H1 (cell line): ENCODE data around the gene TSPAN15. TPM values are rescaled to one million over a fixed set of nuclear protein-coding genes. Genes with fewer than 3 reads are reported as not detected.

ENCODE experiments used
- CTCF ChIA-PET: fragments of 300-600 bp; sonication (Branson Sonifier 250); formaldehyde crosslinking; loops from one replicate; lab custom pipeline; 2021; ENCODE audit not compliant: partially characterized antibody; lab: Charles Lee
- POLR2A ChIA-PET: fragments of 300-600 bp; sonication (Branson Sonifier 250); formaldehyde crosslinking; loops from one replicate; lab custom pipeline; 2021; ENCODE audit warnings: inconsistent platforms; ENCODE audit not compliant: partially characterized antibody; lab: Charles Lee
- DNase-seq, 2 experiments: peaks; one replicate each; pipeline versions ENCODE4 v3.0.0 to v3.0.0-alpha.2; 2010 to 2022; ENCODE audit warnings: low spot score in 2 of 2, low read depth in 1 of 2, mixed read lengths in 1 of 2
- FAIRE-seq: peaks from 2 replicates; lab custom pipeline; 2011; peaks lifted over from hg19 to GRCh38; lab: Jason Lieb, UNC
- H2AFZ ChIP-seq: 2 replicates; pipeline ENCODE4 v1.8.1; 2012; ENCODE audit warnings: low read length, inconsistent platforms
- H2AK5ac ChIP-seq: 2 replicates; pipeline ENCODE4 v1.6.1; 2013; ENCODE audit warnings: low read depth, low read length
- H2BK120ac ChIP-seq: replicated peaks from 2 replicates; pipeline ENCODE3; 2013; ENCODE audit warnings: low read depth, low read length, inconsistent platforms
- H2BK12ac ChIP-seq: 2 replicates; pipeline ENCODE4 v1.6.1; 2013; ENCODE audit warnings: low read depth, low read length
- H2BK15ac ChIP-seq: 2 replicates; pipeline ENCODE4 v1.6.1; 2013; ENCODE audit warnings: low read length
- H2BK20ac ChIP-seq: 2 replicates; pipeline ENCODE4 v1.6.1; 2013; ENCODE audit warnings: low read length
- H2BK5ac ChIP-seq: 2 replicates; pipeline ENCODE4 v1.6.1; 2013; ENCODE audit warnings: low read depth, low read length
- H3K14ac ChIP-seq: 2 replicates; pipeline ENCODE4 v1.6.1; 2013; ENCODE audit warnings: inconsistent platforms; ENCODE audit not compliant: insufficient read length
- H3K18ac ChIP-seq: 2 replicates; pipeline ENCODE4 v1.6.1; 2013; ENCODE audit warnings: low read length; ENCODE audit errors: extremely low read depth
- H3K23ac ChIP-seq: 2 replicates; pipeline ENCODE4 v1.6.1; 2013; ENCODE audit warnings: inconsistent platforms; ENCODE audit not compliant: insufficient read length
- H3K23me2 ChIP-seq: 2 replicates; pipeline ENCODE4 v1.6.1; 2013; ENCODE audit warnings: low read depth, low read length
- H3K27ac ChIP-seq: 2 replicates; pipeline ENCODE4 v1.6.1; 2011; ENCODE audit warnings: low read depth, low read length, inconsistent platforms
- H3K27me3 ChIP-seq, 4 experiments: replicated peaks in 1 of 4; 1 replicate in 1 of 4; 2 replicates in 3 of 4; pipeline versions ENCODE4 v1.6.1 to v1.8.1; 2011 to 2013; ENCODE audit warnings: low read length in 3 of 4, mild to moderate bottlenecking in 3 of 4, inconsistent platforms in 2 of 4, mixed read lengths in 2 of 4, moderate library complexity in 1 of 4; ENCODE audit not compliant: control insufficient read depth in 3 of 4, insufficient read depth in 3 of 4; ENCODE audit errors: extremely low read depth in 1 of 4
- H3K36me3 ChIP-seq, 4 experiments: 2 replicates each; pipeline versions ENCODE4 v1.6.1 to v1.8.1; 2011 to 2013; ENCODE audit warnings: mild to moderate bottlenecking in 4 of 4, low read length in 3 of 4, moderate library complexity in 2 of 4, control low read depth in 1 of 4, inconsistent platforms in 1 of 4; ENCODE audit not compliant: insufficient read depth in 4 of 4, control insufficient read depth in 2 of 4
- H3K4ac ChIP-seq: replicated peaks from 2 replicates; pipeline ENCODE3; 2013; ENCODE audit warnings: low read length, low read depth, mixed read lengths, inconsistent platforms; ENCODE audit not compliant: insufficient read length
- H3K4me1 ChIP-seq, 4 experiments: replicated peaks in 1 of 4; 1 replicate in 1 of 4; 2 replicates in 3 of 4; pipeline versions ENCODE4 v1.6.1 to v1.8.1; 2011 to 2013; ENCODE audit warnings: low read length in 3 of 4, inconsistent platforms in 2 of 4, mixed read lengths in 1 of 4; ENCODE audit not compliant: insufficient read depth in 4 of 4, control insufficient read depth in 3 of 4
- H3K4me2 ChIP-seq, 2 experiments: 2 replicates each; pipeline versions ENCODE4 v1.6.1 to v1.8.1; 2011 to 2013; ENCODE audit warnings: low read depth in 2 of 2, low read length in 2 of 2, control low read depth in 1 of 2, inconsistent platforms in 1 of 2, mild to moderate bottlenecking in 1 of 2; ENCODE audit not compliant: insufficient read depth in 1 of 2
- H3K4me3 ChIP-seq, 4 experiments: fragments of 200-600, 300-600 bp in 1 of 4; sonication (generic), shearing (Covaris generic), sonication (Bioruptor Twin) in 1 of 4; 2 replicates each; pipeline versions ENCODE4 v1.5.1 to v1.8.1; 2011 to 2016; ENCODE audit warnings: low read length in 4 of 4, low read depth in 3 of 4, control low read depth in 2 of 4, inconsistent platforms in 2 of 4, mild to moderate bottlenecking in 2 of 4, mixed read lengths in 1 of 4, moderate library complexity in 1 of 4; ENCODE audit not compliant: insufficient read depth in 2 of 4; ENCODE audit errors: extremely low read depth in 1 of 4
- H3K56ac ChIP-seq: replicated peaks from 2 replicates; pipeline ENCODE3; 2013; ENCODE audit warnings: low read depth, mild to moderate bottlenecking, mixed read lengths, low read length, inconsistent platforms; ENCODE audit not compliant: insufficient read length
- H3K79me1 ChIP-seq: 2 replicates; pipeline ENCODE4 v1.6.1; 2013; ENCODE audit warnings: low read depth, low read length, control low read depth
- H3K79me2 ChIP-seq, 2 experiments: 2 replicates each; pipeline versions ENCODE4 v1.6.1 to v1.8.1; 2012 to 2013; ENCODE audit warnings: low read length in 2 of 2, mild to moderate bottlenecking in 2 of 2, inconsistent platforms in 1 of 2; ENCODE audit not compliant: insufficient read depth in 2 of 2, control insufficient read depth in 1 of 2
- H3K9ac ChIP-seq, 4 experiments: replicated peaks in 1 of 4; 1 replicate in 1 of 4; 2 replicates in 3 of 4; pipeline versions ENCODE4 v1.6.1 to v1.8.1; 2011 to 2013; ENCODE audit warnings: low read depth in 3 of 4, low read length in 3 of 4, control low read depth in 2 of 4, mild to moderate bottlenecking in 2 of 4, moderate library complexity in 2 of 4, inconsistent platforms in 1 of 4; ENCODE audit errors: extremely low read depth in 1 of 4
- H3K9me3 ChIP-seq, 2 experiments: 2 replicates each; pipeline versions ENCODE4 v1.6.1 to v1.8.1; 2012 to 2013; ENCODE audit warnings: mild to moderate bottlenecking in 2 of 2, moderate library complexity in 2 of 2, control low read depth in 1 of 2, inconsistent platforms in 1 of 2, low read depth in 1 of 2, low read length in 1 of 2, mixed read lengths in 1 of 2; ENCODE audit not compliant: insufficient read depth in 2 of 2
- H4K20me1 ChIP-seq, 2 experiments: replicated peaks in 1 of 2; 2 replicates each; pipeline versions ENCODE3 to v1.8.1; 2011 to 2013; ENCODE audit warnings: inconsistent platforms in 2 of 2, low read length in 2 of 2, mild to moderate bottlenecking in 1 of 2; ENCODE audit not compliant: insufficient read depth in 2 of 2, control insufficient read depth in 1 of 2
- H4K5ac ChIP-seq: 2 replicates; pipeline ENCODE4 v1.6.1; 2013; ENCODE audit warnings: low read length, low read depth, mixed read lengths, inconsistent platforms; ENCODE audit not compliant: insufficient read length
- H4K8ac ChIP-seq: 2 replicates; pipeline ENCODE4 v1.8.0; 2013; ENCODE audit warnings: mild to moderate bottlenecking, moderate library complexity, low read length, inconsistent platforms; ENCODE audit not compliant: insufficient read depth; ENCODE audit errors: extremely low read depth
- H4K91ac ChIP-seq: replicated peaks from 2 replicates; pipeline ENCODE3; 2013; ENCODE audit warnings: low read length, mixed read lengths, inconsistent platforms; ENCODE audit not compliant: insufficient read length
- BACH1 ChIP-seq: IDR thresholded peaks from 2 replicates; pipeline ENCODE4 v1.6.1; 2012; ENCODE audit warnings: low read length, improper control_type of control experiment
- BCL11A ChIP-seq, 2 experiments: IDR thresholded peaks; one replicate each; pipeline ENCODE4 v1.6.1; 2011; ENCODE audit warnings: low read depth in 2 of 2, low read length in 2 of 2, mild to moderate bottlenecking in 2 of 2
- BRCA1 ChIP-seq: IDR thresholded peaks from 2 replicates; pipeline ENCODE4 v1.6.1; 2012; ENCODE audit warnings: low read depth, low read length, improper control_type of control experiment
- CBX8 ChIP-seq: fragments of 300-800, 300-1000 bp; sonication (generic); IDR thresholded peaks from 2 replicates; pipeline ENCODE4 v1.7.1; 2016; ENCODE audit warnings: low read depth, low read length, borderline replicate concordance
- CEBPB ChIP-seq: IDR thresholded peaks from 2 replicates; pipeline ENCODE4 v1.6.1; 2012; ENCODE audit warnings: low read depth, low read length
- FOSL1 ChIP-seq: IDR thresholded peaks from 2 replicates; pipeline ENCODE4 v1.6.1; 2011; ENCODE audit warnings: mild to moderate bottlenecking, low read depth, low read length, moderate library complexity; ENCODE audit not compliant: insufficient read depth
- KDM1A ChIP-seq: fragments of 200-600, 300-600 bp; sonication (generic); IDR thresholded peaks from 2 replicates; pipeline ENCODE4 v1.7.1; 2016; ENCODE audit warnings: mild to moderate bottlenecking, low read length, borderline replicate concordance
- MAFK ChIP-seq: IDR thresholded peaks from 2 replicates; pipeline ENCODE4 v1.6.1; 2012; ENCODE audit warnings: low read depth, mild to moderate bottlenecking, improper control_type of control experiment, low read length
- RXRA ChIP-seq: IDR thresholded peaks from 2 replicates; pipeline ENCODE4 v1.6.1; 2011; ENCODE audit warnings: low read depth, mild to moderate bottlenecking, low read length, moderate library complexity; ENCODE audit not compliant: insufficient read depth
- SAP30 ChIP-seq: fragments of 300-600 bp; sonication (generic); IDR thresholded peaks from 2 replicates; pipeline ENCODE4 v1.7.1; 2012; ENCODE audit warnings: low read length, moderate library complexity, mild to moderate bottlenecking, inconsistent platforms; ENCODE audit not compliant: insufficient read depth, insufficient replicate concordance
- SIX5 ChIP-seq: IDR thresholded peaks from 2 replicates; pipeline ENCODE4 v1.6.1; 2011; ENCODE audit warnings: mild to moderate bottlenecking, low read depth, low read length
- WGBS, 2 experiments: shearing (Covaris generic) in 1 of 2; methylation state at CpG; one replicate each; pipeline versions ENCODE4 v1.1.6 to v1.1.7; 2013 to 2015; ENCODE audit warnings: low lambda C conversion rate in 2 of 2, mixed read lengths in 2 of 2, inconsistent platforms in 1 of 2, low coverage in 1 of 2, missing lambda C conversion rate in 1 of 2; ENCODE audit not compliant: insufficient replicate concordance in 2 of 2, insufficient coverage in 1 of 2, insufficient read length in 1 of 2; ENCODE audit errors: extremely low coverage in 1 of 2, missing lambda C conversion rate in 1 of 2; 5-methylcytosine and 5-hydroxymethylcytosine counted together
- polyA plus RNA-seq, 7 experiments: library from polyadenylated mRNA; depleted of rRNA in 3 of 7; stranded (reverse) in 5 of 7; unstranded in 2 of 7; fragments of >200 nt in 5 of 7; fragments of 200-250 nt in 2 of 7; gene quantifications; 1 replicate in 5 of 7; 2 replicates in 1 of 7; 4 replicates in 1 of 7; pipeline versions ENCODE4 v1.2.1 to v1.2.3, GENCODE V29; 2011 to 2013; ENCODE audit warnings: missing spikeins in 2 of 7, mixed read lengths in 2 of 7
- total RNA-seq: library from RNA; stranded (reverse); fragmentation: NEBNext Ultra II Directional; extraction: Animal tissue kit (Norgen Biotek cat#: 25700); gene quantifications from 2 replicates; pipeline ENCODE4 v1.2.1, GENCODE V29; 2021
- TF ChIP-seq, protein P1 (sequence below): IDR thresholded peaks from 2 replicates; pipeline ENCODE4 v1.6.1; 2012; ENCODE audit warnings: inconsistent platforms

Gene TSPAN15
- total and polyA plus RNA-seq, 2 of the 8 experiments (the other 6 are each of a cell fraction or from before 2014, with no cell fraction given): 9.7 to 20.0 TPM

DNA sequence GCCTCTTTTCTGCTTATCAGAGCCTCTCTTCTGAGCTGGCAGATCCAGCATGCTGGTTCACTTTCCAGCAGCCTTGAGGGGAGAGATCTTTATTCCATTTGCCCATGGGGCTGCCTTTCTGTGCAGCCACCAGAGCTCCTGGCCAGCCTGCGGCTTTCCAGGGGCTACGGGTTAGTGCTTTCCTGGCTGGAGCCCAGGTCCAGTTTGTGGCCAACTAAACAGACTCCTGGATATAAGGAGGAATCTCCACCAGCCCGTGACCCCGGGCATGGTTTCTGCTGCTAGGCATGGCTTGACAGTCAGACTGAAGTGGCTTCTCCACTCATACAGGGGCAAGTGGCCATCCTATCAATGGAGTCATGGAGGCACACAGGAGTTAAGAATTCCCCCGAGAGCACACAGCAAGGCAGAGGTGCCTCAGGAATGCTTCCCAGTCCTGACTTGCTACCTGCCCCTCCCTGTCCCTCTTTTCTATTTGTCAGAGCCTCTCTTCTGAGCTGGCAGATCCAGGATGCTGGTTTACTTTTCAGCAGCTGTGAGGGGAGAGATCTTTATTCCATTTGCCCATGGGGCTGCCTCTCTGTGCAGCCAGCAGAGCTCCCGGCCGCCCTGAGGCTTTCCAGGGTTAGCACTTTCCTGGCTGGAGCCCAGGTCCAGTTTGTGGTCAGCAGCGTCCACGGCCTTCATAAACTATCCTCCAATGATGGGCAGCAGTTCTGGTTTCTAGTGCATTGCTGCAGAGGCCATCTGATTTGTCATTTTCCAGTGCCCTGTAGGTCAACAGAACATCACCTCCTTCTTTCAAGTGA is 35.9 kb downstream of the TSPAN15 start:
- CTCF ChIA-PET: interaction anchor here (1.4 to 5.2 kb wide), 5 partner anchors 19 to 158 kb away, joined by 3 to 36 read pairs (median 7); partner anchors contain the start of gene TSPAN15
- no peaks in the 10 kb centered on the region for H3K27me3 ChIP-seq

More for the DNA sequence above, 35.9 kb downstream of the TSPAN15 start:
- no peaks in the 10 kb centered on the region for H3K23me2 ChIP-seq
- no peak overlapping the region for H2AK5ac ChIP-seq
- no peak overlapping the region for H3K14ac ChIP-seq
- no peaks in the 10 kb centered on the region for H3K79me1 ChIP-seq
- no peak overlapping the region for H4K5ac ChIP-seq
- no peak overlapping the region for H3K4ac ChIP-seq
- no peak overlapping the region for H4K91ac ChIP-seq
- H3K36me3 ChIP-seq: no peaks in the 10 kb centered on the region
- no peaks in the 10 kb centered on the region for H4K20me1 ChIP-seq
- H3K23ac ChIP-seq: no peak overlapping the region
- H3K4me1 ChIP-seq: 0 out of 7 replicates have a peak, but pooled peaks cover 0 to under 1% (median 0%) of the 10 kb centered on the region in 4 experiments
- H3K79me2 ChIP-seq: no peaks in the 10 kb centered on the region
- no peak overlapping the region for H3K4me3 ChIP-seq
- H3K18ac ChIP-seq: no peak overlapping the region
- no peak overlapping the region for H3K56ac ChIP-seq
- no peak overlapping the region for H2BK20ac ChIP-seq
- H3K9me3 ChIP-seq: peaks cover 16 to 17% of the 10 kb centered on the region in 2 experiments
- peak overlapping the region; percentile 40; the same call in 1 of the 2 replicates for H4K8ac ChIP-seq
- DNase-seq: no peak
- 85% methylated on average over 9 of the region's 9 CpGs; no CpG with 5 or more reads in 1 of the 2 experiments for WGBS, 2 experiments
- H2BK15ac ChIP-seq: no peak overlapping the region
- H3K9ac ChIP-seq: no peak overlapping the region
- no peak overlapping the region for H2BK5ac ChIP-seq
- H2AFZ ChIP-seq: no peak overlapping the region
- FAIRE-seq: no peak
- H2BK120ac ChIP-seq: no peak overlapping the region
- no peak overlapping the region for H3K4me2 ChIP-seq
- no peak overlapping the region for H3K27ac ChIP-seq
- H2BK12ac ChIP-seq: no peak overlapping the region
- POLR2A ChIA-PET: no interaction called here
- TF ChIP-seq FOSL1 (no peak), SIX5 (no peak), BCL11A (IDR thresholded peaks at IDR 0.05; ENCODE audit: low read depth in 2 of 2, low read length in 2 of 2) (no peak), CBX8 (no peak), CEBPB (no peak), RXRA (no peak), SAP30 (no peak), KDM1A (no peak), BACH1 (no peak), MAFK (no peak), BRCA1 (no peak)
- TF ChIP-seq, protein P1, sequence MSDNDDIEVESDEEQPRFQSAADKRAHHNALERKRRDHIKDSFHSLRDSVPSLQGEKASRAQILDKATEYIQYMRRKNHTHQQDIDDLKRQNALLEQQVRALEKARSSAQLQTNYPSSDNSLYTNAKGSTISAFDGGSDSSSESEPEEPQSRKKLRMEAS: no peak
